SK-N-SH treated with all-trans-retinoic acid at 6 μM for 48 hours (cell line): Measurements from ENCODE around the gene STX3.

Source experiments
- ARNTL ChIP-seq: fragments of 450-650 bp; formaldehyde crosslinking; IDR thresholded peaks from 2 replicates; pipeline ENCODE4 v1.5.0; 2020; ENCODE audit warnings: low read depth, mild to moderate bottlenecking, moderate library complexity, borderline replicate concordance
- ESRRG ChIP-seq: fragments of 250-450 bp; sonication (Bioruptor Pico); IDR thresholded peaks from 2 replicates; pipeline ENCODE4 v1.6.1; 2021; ENCODE audit warnings: mild to moderate bottlenecking
- ISL1 ChIP-seq: fragments of 250-450 bp; sonication (Bioruptor Pico); IDR thresholded peaks from 2 replicates; pipeline ENCODE4 v2.1.2; 2022; ENCODE audit warnings: mild to moderate bottlenecking, moderate library complexity
- OSR1 ChIP-seq: fragments of 250-450 bp; sonication (Bioruptor Pico); IDR thresholded peaks from 2 replicates; pipeline ENCODE4 v1.8.0; 2022; ENCODE audit warnings: moderate library complexity, mild to moderate bottlenecking, inconsistent platforms
- PATZ1 ChIP-seq: fragments of 250-450 bp; sonication (Bioruptor Pico); IDR thresholded peaks from 2 replicates; pipeline ENCODE4 v1.8.0; 2020; ENCODE audit warnings: mild to moderate bottlenecking, moderate library complexity, borderline replicate concordance
- TOX ChIP-seq: fragments of 250-450 bp; sonication (Bioruptor Pico); IDR thresholded peaks from 2 replicates; pipeline ENCODE4 v1.8.0; 2021; ENCODE audit warnings: mild to moderate bottlenecking, moderate library complexity, borderline replicate concordance
- ZFP30 ChIP-seq: fragments of 450-650 bp; formaldehyde crosslinking; IDR thresholded peaks from 2 replicates; pipeline ENCODE4 v1.5.0; 2022; ENCODE audit warnings: mild to moderate bottlenecking, moderate library complexity
- ZNF565 ChIP-seq: fragments of 450-650 bp; formaldehyde crosslinking; conservative IDR thresholded peaks from 2 replicates; pipeline ENCODE4 v1.5.0; 2020; ENCODE audit warnings: low read depth, mild to moderate bottlenecking, moderate library complexity
- TF ChIP-seq, protein P1 (sequence below): fragments of 250-450 bp; sonication (Bioruptor Pico); IDR thresholded peaks from 2 replicates; pipeline ENCODE4 v1.5.1; 2020; ENCODE audit warnings: low read depth, mild to moderate bottlenecking, moderate library complexity

GRCh38 chr11:59846556-59846955, 91.4 kb downstream of the STX3 start:
- TF ChIP-seq ZFP30 (CRISPR knock-in tag): no peak
- no peak for TF ChIP-seq OSR1 (CRISPR knock-in tag)
- no peak for TF ChIP-seq ARNTL (CRISPR knock-in tag)
- TF ChIP-seq, protein P1, sequence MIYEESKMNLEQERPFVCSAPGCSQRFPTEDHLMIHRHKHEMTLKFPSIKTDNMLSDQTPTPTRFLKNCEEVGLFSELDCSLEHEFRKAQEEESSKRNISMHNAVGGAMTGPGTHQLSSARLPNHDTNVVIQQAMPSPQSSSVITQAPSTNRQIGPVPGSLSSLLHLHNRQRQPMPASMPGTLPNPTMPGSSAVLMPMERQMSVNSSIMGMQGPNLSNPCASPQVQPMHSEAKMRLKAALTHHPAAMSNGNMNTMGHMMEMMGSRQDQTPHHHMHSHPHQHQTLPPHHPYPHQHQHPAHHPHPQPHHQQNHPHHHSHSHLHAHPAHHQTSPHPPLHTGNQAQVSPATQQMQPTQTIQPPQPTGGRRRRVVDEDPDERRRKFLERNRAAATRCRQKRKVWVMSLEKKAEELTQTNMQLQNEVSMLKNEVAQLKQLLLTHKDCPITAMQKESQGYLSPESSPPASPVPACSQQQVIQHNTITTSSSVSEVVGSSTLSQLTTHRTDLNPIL: no peak
- TF ChIP-seq PATZ1 (CRISPR knock-in tag): no peak
- no peak for TF ChIP-seq ZNF565 (CRISPR knock-in tag)
- no peak for TF ChIP-seq TOX
- TF ChIP-seq ISL1: no peak
- no peak for TF ChIP-seq ESRRG (CRISPR knock-in tag)
